OCI-LY3 (cell line): ENCODE measurements around the gene SDK1.

Experiments
- EZH2phosphoT487 ChIP-seq: fragments of 200-600 bp; shearing (Covaris generic); IDR thresholded peaks from 2 replicates; pipeline ENCODE4 v1.6.1; 2018; ENCODE audit warnings: antibody characterized with exemption, mixed run types, low read depth
- TF ChIP-seq, protein P1 (sequence below): fragments of 200-600, 300-600 bp; sonication (generic); IDR thresholded peaks from 2 replicates; pipeline ENCODE4 v1.5.1; 2014; ENCODE audit warnings: antibody characterized with exemption, low read length, low read depth

DNA sequence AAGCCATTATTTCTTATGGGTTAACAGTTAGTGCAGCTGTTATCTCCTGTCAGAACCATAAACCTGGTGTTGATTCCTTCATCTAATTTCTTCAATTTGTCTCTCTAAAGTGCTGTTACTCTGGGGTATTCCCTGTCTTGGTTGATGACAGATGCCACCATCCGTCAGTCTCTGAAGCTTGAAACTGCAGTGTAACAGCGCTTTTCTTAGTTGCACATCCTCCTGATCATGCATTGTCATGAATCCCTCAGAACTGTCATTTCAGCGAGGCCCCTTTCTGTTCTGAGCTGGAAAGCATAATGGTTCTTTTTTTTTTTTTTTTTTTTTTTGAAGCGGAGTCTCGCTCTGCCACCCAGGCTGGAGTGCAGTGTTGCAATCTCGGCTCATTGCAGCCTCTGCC, 193.9 kb downstream of the SDK1 start:
- TF ChIP-seq, protein P1, sequence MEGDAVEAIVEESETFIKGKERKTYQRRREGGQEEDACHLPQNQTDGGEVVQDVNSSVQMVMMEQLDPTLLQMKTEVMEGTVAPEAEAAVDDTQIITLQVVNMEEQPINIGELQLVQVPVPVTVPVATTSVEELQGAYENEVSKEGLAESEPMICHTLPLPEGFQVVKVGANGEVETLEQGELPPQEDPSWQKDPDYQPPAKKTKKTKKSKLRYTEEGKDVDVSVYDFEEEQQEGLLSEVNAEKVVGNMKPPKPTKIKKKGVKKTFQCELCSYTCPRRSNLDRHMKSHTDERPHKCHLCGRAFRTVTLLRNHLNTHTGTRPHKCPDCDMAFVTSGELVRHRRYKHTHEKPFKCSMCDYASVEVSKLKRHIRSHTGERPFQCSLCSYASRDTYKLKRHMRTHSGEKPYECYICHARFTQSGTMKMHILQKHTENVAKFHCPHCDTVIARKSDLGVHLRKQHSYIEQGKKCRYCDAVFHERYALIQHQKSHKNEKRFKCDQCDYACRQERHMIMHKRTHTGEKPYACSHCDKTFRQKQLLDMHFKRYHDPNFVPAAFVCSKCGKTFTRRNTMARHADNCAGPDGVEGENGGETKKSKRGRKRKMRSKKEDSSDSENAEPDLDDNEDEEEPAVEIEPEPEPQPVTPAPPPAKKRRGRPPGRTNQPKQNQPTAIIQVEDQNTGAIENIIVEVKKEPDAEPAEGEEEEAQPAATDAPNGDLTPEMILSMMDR = no peak
- TF ChIP-seq EZH2phosphoT487 = no peak
